Vagina (tissue), 2 donors: Measurements from ENCODE around the gene NFU1. TPM values are rescaled to one million over a fixed set of nuclear protein-coding genes. Genes with fewer than 3 reads are reported as not detected.

Experiments used
- DNase-seq, 2 donors: peaks; one replicate each; pipeline ENCODE4 v3.0.0-alpha.2; 2017; ENCODE audit errors: extremely low spot score in 2 of 2
- H3K27ac ChIP-seq: fragments of 200-600 bp; sonication (generic); one replicate; pipeline ENCODE4 v1.5.1; 2019
- H3K27me3 ChIP-seq: fragments of 200-600 bp; sonication (generic); one replicate; pipeline ENCODE4 v1.5.1; 2019
- H3K36me3 ChIP-seq, 2 donors: fragments of 200-600 bp; sonication (generic); one replicate each; pipeline ENCODE4 v1.5.1; 2017 to 2019
- H3K4me1 ChIP-seq: fragments of 200-600 bp; sonication (generic); one replicate; pipeline ENCODE4 v1.5.1; 2019
- H3K4me3 ChIP-seq, 2 donors: fragments of 200-600 bp; sonication (generic); 1 replicate in 1 of 2; 2 replicates in 1 of 2; pipeline ENCODE4 v1.5.1; 2016 to 2019
- H3K9me3 ChIP-seq: fragments of 200-600 bp; sonication (generic); one replicate; pipeline ENCODE4 v1.5.1; 2019
- CTCF ChIP-seq, 3 experiments: fragments of 450-650 bp in 2 of 3; fragments of 200-600 bp in 1 of 3; sonication (generic) in 1 of 3; IDR thresholded peaks; one replicate each; pipeline ENCODE4 v1.5.1; 2017 to 2019; ENCODE audit warnings: antibody characterized with exemption in 3 of 3, mild to moderate bottlenecking in 2 of 3, moderate library complexity in 2 of 3
- POLR2A ChIP-seq, 2 donors: fragments of 450-650 bp; IDR thresholded peaks; one replicate each; pipeline ENCODE4 v1.6.1; 2017; ENCODE audit warnings: antibody characterized with exemption in 2 of 2, mild to moderate bottlenecking in 2 of 2, moderate library complexity in 2 of 2
- POLR2AphosphoS5 ChIP-seq, 2 donors: sonication (generic); formaldehyde crosslinking; IDR thresholded peaks; one replicate each; pipeline ENCODE4 v1.9.0; 2017; ENCODE audit warnings: antibody characterized with exemption in 2 of 2, mild to moderate bottlenecking in 2 of 2, low read depth in 1 of 2; ENCODE audit not compliant: insufficient read depth in 1 of 2
- intact Hi-C: fragments of 100-400 bp; cut with DNase I; formaldehyde crosslinking; loops from one replicate; pipeline ENCODE4 v1.15.1; 2023
- total RNA-seq: library from RNA; depleted of rRNA; stranded (reverse); fragments of >200 nt; gene quantifications from one replicate; pipeline ENCODE4 v1.2.3, GENCODE V29; 2016

NFU1 gene
- total RNA-seq, 1 donor from 2014 or later, result 64.8 TPM

- Histone ChIP-seq H3K9me3 (no peaks in the 10 kb centered on the region), H3K27me3 (no peaks in the 10 kb centered on the region), H3K36me3 (peaks cover 0 to 11% of the 10 kb centered on the region in 2 donors), H3K4me3 (no peak overlapping the region), H3K27ac (no peak overlapping the region), H3K4me1 (no peaks in the 10 kb centered on the region)
- no peak for DNase-seq
- intact Hi-C loops, result no loop called here
- no peak for TF ChIP-seq CTCF (IDR thresholded peaks at IDR 0.05)
These were observed 24.2 kb upstream of the NFU1 start for GRCh38 chr2:69461404-69461803.

GRCh38 chr2:69459936-69460335 is 22.7 kb upstream of the NFU1 start:
- Histone ChIP-seq H3K4me3 (no peak overlapping the region), H3K36me3 (no peaks in the 10 kb centered on the region), H3K27me3 (no peaks in the 10 kb centered on the region), H3K4me1 (no peaks in the 10 kb centered on the region), H3K9me3 (no peaks in the 10 kb centered on the region), H3K27ac (no peak overlapping the region)
- intact Hi-C loops, result no loop called here
- no peak for DNase-seq
- no peak for TF ChIP-seq POLR2A (IDR thresholded peaks at IDR 0.05)
- TF ChIP-seq CTCF (IDR thresholded peaks at IDR 0.05), result no peak
- no peak for TF ChIP-seq POLR2AphosphoS5 (IDR thresholded peaks at IDR 0.05; ENCODE audit: insufficient read depth in 1 of 2, low read depth in 1 of 2)

- no peak for DNase-seq
- TF ChIP-seq POLR2AphosphoS5 (IDR thresholded peaks at IDR 0.05; ENCODE audit: insufficient read depth in 1 of 2, low read depth in 1 of 2), result no peak
- TF ChIP-seq POLR2A (IDR thresholded peaks at IDR 0.05), result no peak
- TF ChIP-seq CTCF (IDR thresholded peaks at IDR 0.05), result no peak
- Histone ChIP-seq H3K4me3 (no peak overlapping the region), H3K4me1 (no peaks in the 10 kb centered on the region), H3K27me3 (no peaks in the 10 kb centered on the region), H3K9me3 (no peaks in the 10 kb centered on the region), H3K36me3 (no peaks in the 10 kb centered on the region), H3K27ac (no peak overlapping the region)
- intact Hi-C loops, result no loop called here
These were observed 19.8 kb upstream of the NFU1 start for GRCh38 chr2:69456950-69457445.

- no peaks in the 10 kb centered on the region for H3K36me3 ChIP-seq
- H3K27me3 ChIP-seq, result no peaks in the 10 kb centered on the region
- H3K4me1 ChIP-seq, result no peaks in the 10 kb centered on the region
- no peak overlapping the region for H3K4me3 ChIP-seq
- H3K27ac ChIP-seq, result no peak overlapping the region
- intact Hi-C loops, result no loop called here
- no peak for TF ChIP-seq POLR2AphosphoS5 (IDR thresholded peaks at IDR 0.05; ENCODE audit: insufficient read depth in 1 of 2, low read depth in 1 of 2)
- TF ChIP-seq POLR2A (IDR thresholded peaks at IDR 0.05), result no peak
- TF ChIP-seq CTCF (IDR thresholded peaks at IDR 0.05), result no peak
- no peak for DNase-seq
- H3K9me3 ChIP-seq, result no peaks in the 10 kb centered on the region
These were observed 18.9 kb upstream of the NFU1 start for GRCh38 chr2:69456154-69456553.

- Histone ChIP-seq H3K4me1 (no peaks in the 10 kb centered on the region), H3K9me3 (no peaks in the 10 kb centered on the region), H3K36me3 (no peaks in the 10 kb centered on the region), H3K4me3 (no peak overlapping the region), H3K27ac (no peak overlapping the region), H3K27me3 (no peaks in the 10 kb centered on the region)
- no peak for TF ChIP-seq POLR2A (IDR thresholded peaks at IDR 0.05)
- no peak for TF ChIP-seq POLR2AphosphoS5 (IDR thresholded peaks at IDR 0.05; ENCODE audit: insufficient read depth in 1 of 2, low read depth in 1 of 2)
- no peak for TF ChIP-seq CTCF (IDR thresholded peaks at IDR 0.05)
- DNase-seq, result no peak
- intact Hi-C loops, result no loop called here
These were observed 17.7 kb upstream of the NFU1 start for GRCh38 chr2:69454976-69455375.
